C1 segment of cervical spinal cord (tissue), 14 donors: ENCODE data around the gene PLCL2.
A peak's percentile ranks its signal among the peaks of the same experiment; 100 is the strongest.

ENCODE experiments used
- DNase-seq, 14 donors: peaks; one replicate each; lab custom pipeline; 2025; lab: John Stamatoyannopoulos, UW

PLCL2 gene

GRCh38 chr3:16884748-16885592 is at the start of gene PLCL2:
PLCL2 (plus strand) TSS chr3:16884955; CDS start chr3:16885040, 85 bp downstream.
- peak in 8 of 14 donors; percentile 25 to 73 (median 51) for DNase-seq

- DNase-seq, result no peak
Observed at GRCh38 chr3:16836505-16837237, 48.1 kb upstream of the PLCL2 start.

GRCh38 chr3:16837602-16838001 is 47.2 kb upstream of the PLCL2 start:
- no peak for DNase-seq

GRCh38 chr3:16838561-16838960 is 46.2 kb upstream of the PLCL2 start:
- no peak for DNase-seq

- DNase-seq, result no peak
Observed at GRCh38 chr3:16839271-16840100, 45.3 kb upstream of the PLCL2 start.

- DNase-seq, result no peak
Observed at GRCh38 chr3:16840101-16840424, 44.7 kb upstream of the PLCL2 start.

- no peak for DNase-seq
Observed at GRCh38 chr3:16841041-16841753, 43.6 kb upstream of the PLCL2 start.

- DNase-seq, result no peak
Observed at GRCh38 chr3:16841904-16842271, 42.9 kb upstream of the PLCL2 start.

GRCh38 chr3:16842272-16843270 is 42.2 kb upstream of the PLCL2 start:
- DNase-seq, result peak in 2 of 14 donors; percentile 24 to 45

- DNase-seq, result no peak
Observed at GRCh38 chr3:16844222-16844621, 40.5 kb upstream of the PLCL2 start.

GRCh38 chr3:16844791-16845190 is 40.0 kb upstream of the PLCL2 start:
- no peak for DNase-seq

- no peak for DNase-seq
Observed at GRCh38 chr3:16846373-16847080, 38.2 kb upstream of the PLCL2 start.

GRCh38 chr3:16848007-16848406 is 36.7 kb upstream of the PLCL2 start:
- DNase-seq, result no peak

- no peak for DNase-seq
Observed at GRCh38 chr3:16849229-16849628, 35.5 kb upstream of the PLCL2 start.

- no peak for DNase-seq
Observed at GRCh38 chr3:16849795-16850194, 35.0 kb upstream of the PLCL2 start.

GRCh38 chr3:16855497-16855896 is 29.3 kb upstream of the PLCL2 start:
- DNase-seq, result no peak

GRCh38 chr3:16860234-16860633 is 24.5 kb upstream of the PLCL2 start:
- no peak for DNase-seq

- DNase-seq, result no peak
Observed at GRCh38 chr3:16861432-16861831, 23.3 kb upstream of the PLCL2 start.

- no peak for DNase-seq
Observed at GRCh38 chr3:16864610-16865313, 20.0 kb upstream of the PLCL2 start.
